ENCODE measurements around the gene CADM1. TPM values are rescaled to one million over a fixed set of nuclear protein-coding genes. Genes with fewer than 3 reads are reported as not detected.

The CADM1 gene
- total RNA-seq, 1 experiment from 2014 or later = not detected

GRCh38 chr11:115124786-115125185 lies 379.4 kb downstream of the CADM1 start:
- TF ChIP-seq, protein P1, sequence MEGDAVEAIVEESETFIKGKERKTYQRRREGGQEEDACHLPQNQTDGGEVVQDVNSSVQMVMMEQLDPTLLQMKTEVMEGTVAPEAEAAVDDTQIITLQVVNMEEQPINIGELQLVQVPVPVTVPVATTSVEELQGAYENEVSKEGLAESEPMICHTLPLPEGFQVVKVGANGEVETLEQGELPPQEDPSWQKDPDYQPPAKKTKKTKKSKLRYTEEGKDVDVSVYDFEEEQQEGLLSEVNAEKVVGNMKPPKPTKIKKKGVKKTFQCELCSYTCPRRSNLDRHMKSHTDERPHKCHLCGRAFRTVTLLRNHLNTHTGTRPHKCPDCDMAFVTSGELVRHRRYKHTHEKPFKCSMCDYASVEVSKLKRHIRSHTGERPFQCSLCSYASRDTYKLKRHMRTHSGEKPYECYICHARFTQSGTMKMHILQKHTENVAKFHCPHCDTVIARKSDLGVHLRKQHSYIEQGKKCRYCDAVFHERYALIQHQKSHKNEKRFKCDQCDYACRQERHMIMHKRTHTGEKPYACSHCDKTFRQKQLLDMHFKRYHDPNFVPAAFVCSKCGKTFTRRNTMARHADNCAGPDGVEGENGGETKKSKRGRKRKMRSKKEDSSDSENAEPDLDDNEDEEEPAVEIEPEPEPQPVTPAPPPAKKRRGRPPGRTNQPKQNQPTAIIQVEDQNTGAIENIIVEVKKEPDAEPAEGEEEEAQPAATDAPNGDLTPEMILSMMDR (IDR thresholded peaks at IDR 0.05; ENCODE audit: unreplicated experiment) = no peak
- Mint-ChIP-seq H3K36me3 (ENCODE audit: insufficient read depth, unreplicated experiment) (no peaks in the 10 kb centered on the region), H3K9me3 (ENCODE audit: unreplicated experiment) (no peaks in the 10 kb centered on the region), H3K4me1 (ENCODE audit: insufficient read depth, unreplicated experiment) (no peaks in the 10 kb centered on the region), H3K27me3 (ENCODE audit: insufficient read depth, unreplicated experiment) (peaks cover 36% of the 10 kb centered on the region), H3K4me3 (ENCODE audit: unreplicated experiment) (no peak overlapping the region), H3K27ac (ENCODE audit: low read depth, unreplicated experiment) (no peak overlapping the region)
- BruUV-seq (replicated peaks) = no TSS peak
- intact Hi-C loops (cut with micrococcal nuclease) = no loop called here
- DNase-seq (ENCODE audit: unreplicated experiment) = no peak
- POLR2A ChIA-PET = no interaction called here
- CTCF ChIA-PET = no interaction called here

GRCh38 chr11:115123641-115124040 lies 380.6 kb downstream of the CADM1 start:
- no peak overlapping the region for H3K27ac Mint-ChIP-seq (ENCODE audit: low read depth, unreplicated experiment)
- H3K27me3 Mint-ChIP-seq (ENCODE audit: insufficient read depth, unreplicated experiment) = peaks cover 40% of the 10 kb centered on the region
- intact Hi-C loops (cut with micrococcal nuclease) = no loop called here
- no peaks in the 10 kb centered on the region for H3K9me3 Mint-ChIP-seq (ENCODE audit: unreplicated experiment)
- BruUV-seq (replicated peaks) = no TSS peak
- DNase-seq (ENCODE audit: unreplicated experiment) = no peak
- ChIA-PET POLR2A (no interaction called here), CTCF (interaction anchor here (0.6 kb wide), 1 partner anchor 16 kb away, joined by 3 read pairs; no protein-coding TSS in a partner anchor)
- H3K4me3 Mint-ChIP-seq (ENCODE audit: unreplicated experiment) = no peak overlapping the region
- no peaks in the 10 kb centered on the region for H3K4me1 Mint-ChIP-seq (ENCODE audit: insufficient read depth, unreplicated experiment)
- H3K36me3 Mint-ChIP-seq (ENCODE audit: insufficient read depth, unreplicated experiment) = no peaks in the 10 kb centered on the region
- TF ChIP-seq, protein P1 (IDR thresholded peaks at IDR 0.05; ENCODE audit: unreplicated experiment) = no peak

DNA sequence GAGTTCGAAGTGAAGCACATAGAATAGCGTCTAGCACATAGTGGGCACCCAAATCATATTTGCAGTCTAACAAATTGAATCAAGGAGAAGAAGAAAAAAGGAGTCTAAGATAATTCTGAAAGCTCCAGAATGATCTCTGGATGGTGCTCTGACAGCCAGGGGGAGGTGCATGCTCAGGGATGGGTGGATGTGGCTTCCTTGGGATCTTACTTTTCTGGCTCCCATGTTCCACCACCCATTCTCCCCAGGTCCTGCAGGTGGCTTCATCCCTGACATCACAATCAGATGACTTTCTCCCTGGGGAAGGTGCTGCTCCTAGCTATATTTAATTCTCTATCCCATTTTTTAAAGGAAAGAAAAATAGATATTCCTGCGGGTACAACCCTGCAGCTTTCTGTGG lies 381.9 kb downstream of the CADM1 start:
- BruUV-seq (replicated peaks) = no TSS peak
- Mint-ChIP-seq H3K9me3 (ENCODE audit: unreplicated experiment) (no peaks in the 10 kb centered on the region), H3K27ac (ENCODE audit: low read depth, unreplicated experiment) (no peak overlapping the region), H3K27me3 (ENCODE audit: insufficient read depth, unreplicated experiment) (peaks cover 40% of the 10 kb centered on the region), H3K4me3 (ENCODE audit: unreplicated experiment) (no peak overlapping the region), H3K4me1 (ENCODE audit: insufficient read depth, unreplicated experiment) (no peaks in the 10 kb centered on the region), H3K36me3 (ENCODE audit: insufficient read depth, unreplicated experiment) (no peaks in the 10 kb centered on the region)
- TF ChIP-seq, protein P1 (IDR thresholded peaks at IDR 0.05; ENCODE audit: unreplicated experiment) = no peak
- no peak for DNase-seq (ENCODE audit: unreplicated experiment)
- ChIA-PET POLR2A (no interaction called here), CTCF (interaction anchor here (1.3 kb wide), 1 partner anchor 10 kb away, joined by 3 read pairs; no protein-coding TSS in a partner anchor)
- intact Hi-C loops (cut with micrococcal nuclease) = no loop called here
